HCT116 (cell line): ENCODE results near the gene OR5B2. TPM values are rescaled to one million over a fixed set of nuclear protein-coding genes. Genes with fewer than 3 reads are reported as not detected.

Source experiments
- ATAC-seq: fragments of 200-7000 bp; cut with Tn5 transposase; 2 replicates; pipeline ENCODE4 v1.9.1; 2020; ENCODE audit warnings: mild to moderate bottlenecking, moderate library complexity
- BruUV-seq: library from RNA; stranded (reverse); fragments of 400-500 nt; replicated peaks from 2 replicates; lab custom pipeline; 2021; lab: Mats Ljungman, UMichigan
- CTCF ChIA-PET: fragments of 300-600 bp; sonication (Branson Sonifier 250); formaldehyde crosslinking; loops from one replicate; lab custom pipeline; 2021; ENCODE audit warnings: antibody characterized with exemption; lab: Charles Lee
- POLR2A ChIA-PET: fragments of 300-600, 350-600 bp; sonication (Branson Sonifier 250); formaldehyde crosslinking; loops from one replicate; lab custom pipeline; 2021; ENCODE audit warnings: antibody characterized with exemption; lab: Charles Lee
- RAD21 ChIA-PET, 2 experiments: fragments of 300-600 bp; sonication (Branson Sonifier 250); formaldehyde crosslinking; loops; one replicate each; lab custom pipeline; 2023; ENCODE audit warnings: low total read pairs in 2 of 2; ENCODE audit not compliant: uncharacterized antibody in 2 of 2, unreplicated experiment in 2 of 2, low non-redundant PET in 1 of 2; lab: Charles Lee
- DNase-seq: peaks from one replicate; pipeline ENCODE4 v3.0.0-alpha.2; 2010; ENCODE audit warnings: low read depth, low spot score
- H2AFZ ChIP-seq: fragments of 200-600 bp; shearing (Covaris generic), sonication (generic); 2 replicates; pipeline ENCODE4 v1.6.1; 2017; ENCODE audit warnings: low read depth, mixed run types, mixed read lengths, antibody characterized with exemption, low read length; ENCODE audit not compliant: poor library complexity, severe bottlenecking
- H3K27ac ChIP-seq: 2 replicates; pipeline ENCODE4 v1.5.1; 2012; ENCODE audit warnings: low read depth, low read length
- H3K27me3 ChIP-seq: fragments of 200-600 bp; sonication (generic); 2 replicates; pipeline ENCODE4 v1.6.1; 2016; ENCODE audit warnings: mixed run types, low read length, mixed read lengths; ENCODE audit not compliant: insufficient read depth
- H3K36me3 ChIP-seq, 2 experiments: fragments of 200-500 bp in 1 of 2; fragments of 200-600 bp in 1 of 2; sonication (Bioruptor generic) in 1 of 2; sonication (generic) in 1 of 2; 2 replicates each; pipeline versions ENCODE4 v1.5.1 to v1.6.1; 2014 to 2016; ENCODE audit warnings: low read length in 2 of 2, inconsistent platforms in 1 of 2, mixed read lengths in 1 of 2, mixed run types in 1 of 2; ENCODE audit not compliant: insufficient read depth in 2 of 2, control insufficient read depth in 1 of 2
- H3K4me1 ChIP-seq, 2 experiments: fragments of 200-600 bp in 1 of 2; sonication (generic) in 1 of 2; 2 replicates each; pipeline versions ENCODE4 v1.5.1 to v1.6.1; 2012 to 2017; ENCODE audit warnings: low read length in 2 of 2, inconsistent platforms in 1 of 2, mild to moderate bottlenecking in 1 of 2, mixed read lengths in 1 of 2, mixed run types in 1 of 2, moderate library complexity in 1 of 2; ENCODE audit not compliant: insufficient read depth in 2 of 2, control insufficient read depth in 1 of 2
- H3K4me2 ChIP-seq: fragments of 200-600 bp; sonication (generic); 2 replicates; pipeline ENCODE4 v1.6.1; 2017; ENCODE audit warnings: mixed run types, low read length, mixed read lengths
- H3K4me3 ChIP-seq, 2 experiments: fragments of 200-600 bp in 1 of 2; sonication (generic) in 1 of 2; replicated peaks in 1 of 2; 2 replicates each; pipeline ENCODE4 v1.5.1; 2011 to 2016; ENCODE audit warnings: low read length in 2 of 2, control low read depth in 1 of 2, low read depth in 1 of 2, mild to moderate bottlenecking in 1 of 2, mixed read lengths in 1 of 2, mixed run types in 1 of 2
- H3K79me2 ChIP-seq: fragments of 200-600 bp; sonication (generic); 2 replicates; pipeline ENCODE4 v1.6.1; 2017; ENCODE audit warnings: mild to moderate bottlenecking, mixed run types, low read length, moderate library complexity, mixed read lengths; ENCODE audit not compliant: insufficient read depth
- H3K9ac ChIP-seq: fragments of 200-600 bp; sonication (generic); 2 replicates; pipeline ENCODE4 v1.6.1; 2016; ENCODE audit warnings: low read length, mixed read lengths
- H3K9me2 ChIP-seq: fragments of 200-600 bp; sonication (generic), shearing (Covaris generic); 2 replicates; pipeline ENCODE4 v1.6.1; 2017; ENCODE audit warnings: mixed run types, mild to moderate bottlenecking, moderate library complexity; ENCODE audit not compliant: insufficient read depth
- H3K9me3 ChIP-seq, 2 experiments: fragments of 200-500 bp in 1 of 2; fragments of 200-600 bp in 1 of 2; sonication (Bioruptor generic) in 1 of 2; sonication (generic) in 1 of 2; 2 replicates each; pipeline ENCODE4 v1.6.1; 2014 to 2017; ENCODE audit warnings: low read length in 2 of 2, mixed read lengths in 2 of 2, inconsistent platforms in 1 of 2, low read depth in 1 of 2, mild to moderate bottlenecking in 1 of 2, mixed run types in 1 of 2, moderate library complexity in 1 of 2; ENCODE audit not compliant: control insufficient read depth in 1 of 2, insufficient read depth in 1 of 2
- H4K20me1 ChIP-seq: fragments of 200-600 bp; sonication (generic), shearing (Covaris generic); 2 replicates; pipeline ENCODE4 v1.6.1; 2017; ENCODE audit warnings: mixed run types, mild to moderate bottlenecking, moderate library complexity; ENCODE audit not compliant: insufficient read depth
- ELF1 ChIP-seq: IDR thresholded peaks from 2 replicates; pipeline ENCODE4 v1.6.1; 2012; ENCODE audit warnings: low read depth, borderline replicate concordance
- EZH2phosphoT487 ChIP-seq: fragments of 200-600 bp; IDR thresholded peaks from 2 replicates; pipeline ENCODE4 v1.6.1; 2018; ENCODE audit warnings: antibody characterized with exemption, borderline replicate concordance
- FOSL1 ChIP-seq: IDR thresholded peaks from 2 replicates; pipeline ENCODE4 v1.6.1; 2012; ENCODE audit warnings: low read depth
- intact Hi-C: fragments of 100-400 bp; cut with micrococcal nuclease; formaldehyde crosslinking; loops from 2 replicates; pipeline ENCODE4 v1.10.0; 2022
- total RNA-seq: library from RNA; stranded (reverse); gene quantifications from one replicate; pipeline ENCODE4 v1.2.1, GENCODE V29; 2021; ENCODE audit not compliant: unreplicated experiment
- TF ChIP-seq, protein P1 (sequence below): IDR thresholded peaks from 2 replicates; pipeline ENCODE4 v1.6.1; 2012
- TF ChIP-seq, protein P2 (sequence below), 3 experiments: fragments of 200-600 bp in 1 of 3; sonication (generic) in 1 of 3; IDR thresholded peaks in 2 of 3; conservative IDR thresholded peaks in 1 of 3; 2 replicates each; pipeline ENCODE4 v1.5.1; 2012 to 2017; ENCODE audit warnings: low read depth in 2 of 3, low read length in 2 of 3, antibody characterized with exemption in 1 of 3, borderline replicate concordance in 1 of 3, control low read depth in 1 of 3, mild to moderate bottlenecking in 1 of 3, mixed read lengths in 1 of 3, mixed run types in 1 of 3, moderate library complexity in 1 of 3; ENCODE audit not compliant: insufficient read depth in 1 of 3

The OR5B2 gene
- total RNA-seq, 1 experiment from 2014 or later, result not detected

GRCh38 chr11:58390551-58391063 lies 37.3 kb downstream of the OR5B2 start:
- H3K27ac ChIP-seq, result no peak overlapping the region
- no peak for ATAC-seq

More at GRCh38 chr11:58390551-58391063, 37.3 kb downstream of the OR5B2 start:
- Histone ChIP-seq H4K20me1 (no peaks in the 10 kb centered on the region; the same call in 1 of the 2 replicates), H2AFZ (no peak overlapping the region), H3K4me2 (no peak overlapping the region), H3K27me3 (no peaks in the 10 kb centered on the region), H3K79me2 (no peaks in the 10 kb centered on the region), H3K36me3 (no peaks in the 10 kb centered on the region), H3K9me2 (no peaks in the 10 kb centered on the region), H3K4me3 (no peak overlapping the region), H3K9ac (no peak overlapping the region), H3K4me1 (peaks cover 0 to 6% of the 10 kb centered on the region in 2 experiments; a peak in 1 of 4 replicates), H3K9me3 (no peaks in the 10 kb centered on the region)
- no TSS peak for BruUV-seq
- TF ChIP-seq, protein P1, sequence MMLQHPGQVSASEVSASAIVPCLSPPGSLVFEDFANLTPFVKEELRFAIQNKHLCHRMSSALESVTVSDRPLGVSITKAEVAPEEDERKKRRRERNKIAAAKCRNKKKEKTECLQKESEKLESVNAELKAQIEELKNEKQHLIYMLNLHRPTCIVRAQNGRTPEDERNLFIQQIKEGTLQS, result no peak
- no peak for TF ChIP-seq ELF1
- no peak for TF ChIP-seq EZH2phosphoT487
- TF ChIP-seq FOSL1, result no peak
- TF ChIP-seq, protein P2, sequence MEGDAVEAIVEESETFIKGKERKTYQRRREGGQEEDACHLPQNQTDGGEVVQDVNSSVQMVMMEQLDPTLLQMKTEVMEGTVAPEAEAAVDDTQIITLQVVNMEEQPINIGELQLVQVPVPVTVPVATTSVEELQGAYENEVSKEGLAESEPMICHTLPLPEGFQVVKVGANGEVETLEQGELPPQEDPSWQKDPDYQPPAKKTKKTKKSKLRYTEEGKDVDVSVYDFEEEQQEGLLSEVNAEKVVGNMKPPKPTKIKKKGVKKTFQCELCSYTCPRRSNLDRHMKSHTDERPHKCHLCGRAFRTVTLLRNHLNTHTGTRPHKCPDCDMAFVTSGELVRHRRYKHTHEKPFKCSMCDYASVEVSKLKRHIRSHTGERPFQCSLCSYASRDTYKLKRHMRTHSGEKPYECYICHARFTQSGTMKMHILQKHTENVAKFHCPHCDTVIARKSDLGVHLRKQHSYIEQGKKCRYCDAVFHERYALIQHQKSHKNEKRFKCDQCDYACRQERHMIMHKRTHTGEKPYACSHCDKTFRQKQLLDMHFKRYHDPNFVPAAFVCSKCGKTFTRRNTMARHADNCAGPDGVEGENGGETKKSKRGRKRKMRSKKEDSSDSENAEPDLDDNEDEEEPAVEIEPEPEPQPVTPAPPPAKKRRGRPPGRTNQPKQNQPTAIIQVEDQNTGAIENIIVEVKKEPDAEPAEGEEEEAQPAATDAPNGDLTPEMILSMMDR (IDR thresholded peaks at IDR 0.05 in 2 of 3, conservative IDR thresholded peaks at IDR 0.05 in 1 of 3; ENCODE audit: borderline replicate concordance in 1 of 3, insufficient read depth in 1 of 3, low read depth in 2 of 3, low read length in 2 of 3), result no peak
- POLR2A ChIA-PET, result no interaction called here
- no peak for DNase-seq
- intact Hi-C loops, result no loop called here
- CTCF ChIA-PET, result no interaction called here
- RAD21 ChIA-PET, result no interaction called here

Other genes starting within 250 kb of the OR5B2 start
- gene OR9Q2, start 239.1 kb downstream of the OR5B2 start, total RNA-seq, result not detected
- gene OR1S2, start 224.0 kb downstream of the OR5B2 start, total RNA-seq, result not detected
- gene OR1S1, start 215.4 kb downstream of the OR5B2 start, total RNA-seq, result not detected
- gene OR10Q1, start 199.2 kb downstream of the OR5B2 start, total RNA-seq, result not detected
- gene OR10W1, start 159.9 kb downstream of the OR5B2 start, total RNA-seq, result not detected
- gene OR5B17, start 69.1 kb downstream of the OR5B2 start, total RNA-seq, result not detected
- gene OR5B3, start 21.2 kb downstream of the OR5B2 start, total RNA-seq, result not detected
- gene OR5B12, start 14.1 kb upstream of the OR5B2 start, total RNA-seq, result not detected
- not detected for gene OR5B21, start 80.0 kb upstream of the OR5B2 start, total RNA-seq
- gene LPXN, start 147.7 kb upstream of the OR5B2 start, total RNA-seq, result 3.6 TPM
- gene ZFP91, start 150.9 kb upstream of the OR5B2 start, total RNA-seq, result 58.6 TPM
- 2.3 TPM for gene CNTF, start 194.5 kb upstream of the OR5B2 start, total RNA-seq